Epithelial cell of proximal tubule (primary cell): ENCODE data around the gene C17orf107. TPM values are rescaled to one million over a fixed set of nuclear protein-coding genes. Genes with fewer than 3 reads are reported as not detected.

Source experiments
- DNase-seq: peaks from one replicate; pipeline ENCODE4 v3.0.0-alpha.2; 2011; ENCODE audit warnings: low read depth
- H3K4me3 ChIP-seq: 2 replicates; pipeline ENCODE4 v1.5.1; 2011; ENCODE audit warnings: low read depth, mild to moderate bottlenecking, low read length
- total RNA-seq: library from RNA; depleted of rRNA; stranded (reverse); fragments of >200 nt; gene quantifications from 2 replicates; pipeline ENCODE4 v1.2.3, GENCODE V29; 2015
- TF ChIP-seq, protein P1 (sequence below): conservative IDR thresholded peaks from 2 replicates; pipeline ENCODE4 v1.5.1; 2012; ENCODE audit warnings: low read depth, mild to moderate bottlenecking, low read length

Gene C17orf107
- total RNA-seq, 1 donor from 2014 or later, result 1.3 TPM

DNA sequence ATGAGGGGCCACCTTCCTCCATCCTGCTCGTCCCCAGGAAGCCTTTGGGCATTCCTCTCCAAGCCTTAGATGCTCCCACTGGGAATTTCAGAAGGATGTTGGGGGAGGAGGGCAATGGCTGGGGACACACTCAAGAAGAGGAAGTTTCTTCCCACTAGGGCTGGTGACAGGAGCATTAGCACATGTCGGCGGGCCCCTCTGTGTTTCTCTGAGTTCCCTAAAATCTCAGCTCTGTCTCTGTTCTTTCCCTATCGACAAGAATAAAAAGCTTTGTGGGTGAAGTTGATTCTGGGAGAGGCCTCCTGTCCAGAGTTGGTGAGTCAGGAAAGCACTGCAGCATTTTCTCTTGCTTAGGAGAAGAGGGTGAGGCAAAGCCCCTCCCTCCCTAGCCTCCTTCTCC lies 19.7 kb upstream of the C17orf107 start:
- DNase-seq, result no peak
- H3K4me3 ChIP-seq, result no peak overlapping the region

DNA sequence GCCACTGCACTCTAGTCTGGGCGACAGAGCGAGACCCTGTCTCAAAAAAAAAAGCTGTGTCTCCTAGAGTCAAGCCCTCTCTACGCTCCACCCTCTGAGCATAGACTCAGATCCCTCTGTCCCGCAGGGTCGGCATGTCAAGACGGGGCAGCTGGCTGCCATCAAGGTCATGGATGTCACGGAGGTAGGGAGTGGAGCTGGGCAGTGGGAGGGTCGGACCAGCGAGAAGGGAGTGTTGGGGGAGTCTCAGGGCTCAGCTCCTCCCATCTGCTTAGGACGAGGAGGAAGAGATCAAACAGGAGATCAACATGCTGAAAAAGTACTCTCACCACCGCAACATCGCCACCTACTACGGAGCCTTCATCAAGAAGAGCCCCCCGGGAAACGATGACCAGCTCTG lies 18.5 kb upstream of the C17orf107 start:
- TF ChIP-seq, protein P1, sequence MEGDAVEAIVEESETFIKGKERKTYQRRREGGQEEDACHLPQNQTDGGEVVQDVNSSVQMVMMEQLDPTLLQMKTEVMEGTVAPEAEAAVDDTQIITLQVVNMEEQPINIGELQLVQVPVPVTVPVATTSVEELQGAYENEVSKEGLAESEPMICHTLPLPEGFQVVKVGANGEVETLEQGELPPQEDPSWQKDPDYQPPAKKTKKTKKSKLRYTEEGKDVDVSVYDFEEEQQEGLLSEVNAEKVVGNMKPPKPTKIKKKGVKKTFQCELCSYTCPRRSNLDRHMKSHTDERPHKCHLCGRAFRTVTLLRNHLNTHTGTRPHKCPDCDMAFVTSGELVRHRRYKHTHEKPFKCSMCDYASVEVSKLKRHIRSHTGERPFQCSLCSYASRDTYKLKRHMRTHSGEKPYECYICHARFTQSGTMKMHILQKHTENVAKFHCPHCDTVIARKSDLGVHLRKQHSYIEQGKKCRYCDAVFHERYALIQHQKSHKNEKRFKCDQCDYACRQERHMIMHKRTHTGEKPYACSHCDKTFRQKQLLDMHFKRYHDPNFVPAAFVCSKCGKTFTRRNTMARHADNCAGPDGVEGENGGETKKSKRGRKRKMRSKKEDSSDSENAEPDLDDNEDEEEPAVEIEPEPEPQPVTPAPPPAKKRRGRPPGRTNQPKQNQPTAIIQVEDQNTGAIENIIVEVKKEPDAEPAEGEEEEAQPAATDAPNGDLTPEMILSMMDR, result no peak
- no peak for DNase-seq
- no peak overlapping the region for H3K4me3 ChIP-seq

More for the DNA sequence above, 19.7 kb upstream of the C17orf107 start:
- TF ChIP-seq, protein P1, result no peak

DNA sequence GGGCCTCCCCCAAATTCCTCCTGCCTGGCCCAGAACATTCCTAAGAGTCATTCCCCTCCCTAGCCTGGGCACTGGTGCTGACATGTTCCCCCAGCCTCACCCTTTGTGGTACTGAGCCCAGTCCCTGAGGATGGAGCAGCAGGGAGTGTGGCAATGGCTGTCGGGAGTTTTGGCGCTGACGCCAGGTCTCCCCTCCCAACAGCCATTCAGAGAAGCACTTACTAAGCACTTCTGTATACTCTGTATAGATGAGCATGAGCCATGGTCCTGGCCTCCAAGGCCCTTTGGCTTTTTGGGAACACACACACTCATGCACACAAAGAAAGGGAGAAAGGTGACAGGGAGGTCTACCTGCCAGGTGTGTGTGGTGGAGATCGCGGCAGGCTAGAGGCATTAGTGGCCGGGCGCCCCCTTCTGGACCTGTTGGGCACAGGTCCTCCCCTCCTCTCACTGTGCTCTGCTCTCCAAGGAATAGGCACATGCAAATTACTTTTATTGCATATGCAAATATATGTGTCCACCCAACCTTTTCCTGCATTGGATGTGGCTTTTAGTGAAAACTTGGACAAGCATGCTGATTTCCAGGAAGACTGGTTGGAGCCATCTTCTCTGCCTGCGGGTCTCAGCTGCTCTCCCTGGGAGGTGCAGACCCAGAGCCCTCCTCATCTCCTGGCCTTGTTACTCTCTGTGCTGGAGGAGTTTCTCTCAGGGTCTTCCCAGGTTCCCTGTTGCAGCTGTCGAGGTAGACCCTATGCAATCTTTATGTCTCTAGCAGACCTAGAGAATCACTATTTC lies 17.4 kb upstream of the C17orf107 start:
- TF ChIP-seq, protein P1, result peak; percentile 87
- no peak overlapping the region for H3K4me3 ChIP-seq
- DNase-seq, result no peak

DNA sequence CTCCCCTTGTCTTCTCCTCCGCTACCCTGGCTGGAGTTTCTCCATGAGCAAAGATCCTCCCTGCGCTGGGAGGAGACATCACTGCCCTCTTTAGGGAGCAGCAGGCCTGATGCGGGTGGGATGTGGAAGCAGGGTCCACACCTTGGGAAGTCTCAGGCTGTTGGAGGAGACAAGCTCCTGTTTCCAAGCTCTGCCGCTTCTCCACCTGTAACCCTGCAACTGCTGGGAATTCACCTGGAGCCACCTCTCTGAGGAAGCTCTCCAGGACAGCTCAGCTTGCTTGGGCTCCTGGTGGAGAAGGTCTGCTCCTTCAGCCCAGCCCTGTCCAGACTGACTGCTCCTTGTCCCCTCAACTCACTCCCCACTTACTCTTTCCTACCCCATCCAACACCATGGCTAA lies 14.8 kb upstream of the C17orf107 start:
- no peak for DNase-seq
- no peak overlapping the region for H3K4me3 ChIP-seq
- TF ChIP-seq, protein P1, result no peak

DNA sequence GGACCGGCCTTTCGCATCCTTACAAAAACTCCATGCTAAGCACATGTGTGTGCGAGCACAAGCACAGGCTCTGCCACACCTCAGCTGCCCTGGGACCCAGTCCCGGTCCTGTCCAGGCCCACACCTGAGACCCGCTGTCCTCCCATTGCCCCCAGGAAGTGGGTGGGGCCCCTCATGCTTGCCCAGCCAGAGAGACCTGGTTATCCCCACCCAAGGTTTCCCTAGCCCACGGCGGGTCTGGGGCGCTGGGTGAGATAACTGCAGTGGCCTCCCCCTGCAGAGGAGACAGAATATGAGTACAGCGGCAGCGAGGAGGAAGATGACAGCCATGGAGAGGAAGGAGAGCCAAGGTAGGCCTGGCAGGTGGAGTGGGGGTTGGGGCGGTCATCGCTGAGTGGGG lies 12.5 kb upstream of the C17orf107 start:
- H3K4me3 ChIP-seq, result no peak overlapping the region
- DNase-seq, result no peak
- TF ChIP-seq, protein P1, result no peak

DNA sequence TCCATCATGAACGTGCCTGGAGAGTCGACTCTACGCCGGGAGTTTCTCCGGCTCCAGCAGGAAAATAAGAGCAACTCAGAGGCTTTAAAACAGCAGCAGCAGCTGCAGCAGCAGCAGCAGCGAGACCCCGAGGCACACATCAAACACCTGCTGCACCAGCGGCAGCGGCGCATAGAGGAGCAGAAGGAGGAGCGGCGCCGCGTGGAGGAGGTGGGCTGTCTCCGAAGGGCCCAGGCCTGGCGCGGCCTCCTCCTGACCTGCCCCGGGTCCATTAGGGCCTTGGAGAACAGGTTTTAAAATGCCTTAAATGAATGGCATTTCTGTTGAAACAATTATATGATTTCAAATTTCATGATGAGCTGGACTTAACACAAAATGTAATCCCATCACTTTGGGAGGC lies 11.8 kb upstream of the C17orf107 start:
- H3K4me3 ChIP-seq, result no peak overlapping the region
- no peak for DNase-seq
- TF ChIP-seq, protein P1, result no peak
